B cell (primary cell): ENCODE results near the gene SENP1.

Source experiments
- CTCF ChIP-seq: fragments of 200-600 bp; IDR thresholded peaks from one replicate; pipeline ENCODE4 v1.8.0; 2022; ENCODE audit warnings: antibody characterized with exemption, mild to moderate bottlenecking
- EZH2 ChIP-seq: IDR thresholded peaks from 2 replicates; pipeline ENCODE4 v1.6.1; 2012; ENCODE audit warnings: borderline replicate concordance, low read depth, mild to moderate bottlenecking, moderate library complexity, low read length; ENCODE audit not compliant: insufficient read depth, poor library complexity, severe bottlenecking

GRCh38 chr12:48074266-48074665, 31.6 kb downstream of the SENP1 start:
- no peak for TF ChIP-seq EZH2
- TF ChIP-seq CTCF, result no peak
